Stimulated activated CD8-positive, alpha-beta memory T cell treated with anti-CD3 and anti-CD28 coated beads, Interleukin-4, amount 100 ng/mL, for 4 hours (primary cell): ENCODE data around the gene ANKS6.

Source experiments
- DNase-seq, 2 donors: peaks; one replicate each; pipeline ENCODE4 v3.0.0-alpha.2; 2020; ENCODE audit warnings: low read depth in 2 of 2, low spot score in 1 of 2

The ANKS6 gene

DNA sequence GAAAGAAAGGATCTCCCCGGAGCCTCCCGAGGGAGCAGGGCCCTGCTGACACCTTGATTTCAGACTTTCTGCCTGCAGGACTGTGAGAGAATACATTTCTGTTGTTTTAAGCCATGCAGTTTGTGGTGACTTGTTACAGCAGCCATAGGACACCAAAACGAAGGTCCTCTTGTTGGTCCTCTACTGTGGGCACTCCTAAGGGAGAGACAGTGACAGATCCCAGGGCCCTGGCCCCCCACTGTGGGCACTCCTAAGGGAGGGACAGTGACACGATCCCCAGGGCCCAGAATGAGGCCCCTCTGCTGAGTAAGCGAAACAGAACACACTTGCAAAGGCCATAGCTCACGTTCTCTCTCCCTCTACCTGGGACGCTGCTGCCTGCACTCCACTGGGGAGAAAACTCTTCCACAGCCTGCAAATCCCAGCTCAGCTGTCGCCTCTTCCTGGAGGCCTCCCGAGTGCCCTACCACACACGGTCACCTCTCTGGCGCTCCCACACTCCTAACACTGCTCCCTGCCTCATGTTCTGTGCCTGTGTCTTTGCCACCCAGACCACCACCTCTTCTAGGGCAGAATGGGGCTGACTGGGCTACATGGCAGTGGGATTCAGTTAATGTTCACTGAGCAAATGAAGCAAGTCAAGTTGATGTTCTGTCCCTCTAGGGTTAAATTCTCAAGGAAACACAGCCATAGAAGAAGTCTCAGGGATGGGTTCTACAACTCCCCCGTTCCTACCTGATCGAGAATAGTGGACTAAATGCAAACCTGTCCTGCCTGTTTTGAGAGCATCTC is 23.8 kb downstream of the ANKS6 start:
- no peak for DNase-seq

DNA sequence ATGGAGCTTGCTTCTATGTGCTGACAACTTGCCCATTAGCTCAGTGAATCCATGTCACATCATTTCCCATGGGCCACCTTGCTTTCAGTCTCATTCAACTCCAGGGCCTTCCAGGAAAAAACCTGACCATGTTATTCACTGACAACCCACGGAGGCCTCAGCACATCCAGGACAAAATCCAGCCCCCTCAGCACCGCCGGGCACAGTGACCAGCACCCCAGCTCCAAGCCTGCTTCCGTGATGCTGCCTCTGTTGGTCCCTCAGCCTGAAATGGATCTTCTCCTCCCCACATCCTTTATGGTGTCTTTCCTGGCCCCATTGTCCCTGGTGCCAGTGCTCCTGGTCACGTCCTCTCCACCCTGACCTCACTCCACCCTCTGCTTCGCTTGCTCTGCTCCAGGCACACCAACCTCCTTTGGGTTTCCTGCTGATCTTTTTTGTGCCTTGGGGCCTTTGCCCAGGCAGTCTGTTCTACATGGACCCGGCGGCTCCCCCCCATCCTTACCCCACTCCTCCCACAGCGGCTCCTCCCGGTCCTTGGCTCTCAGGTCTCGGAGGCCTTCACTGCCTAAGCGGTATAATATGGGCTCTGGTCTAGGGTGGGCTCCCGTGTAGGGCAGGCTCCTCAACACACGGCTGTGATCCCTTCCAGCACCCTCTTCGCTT is 25.0 kb downstream of the ANKS6 start:
- DNase-seq: no peak

DNA sequence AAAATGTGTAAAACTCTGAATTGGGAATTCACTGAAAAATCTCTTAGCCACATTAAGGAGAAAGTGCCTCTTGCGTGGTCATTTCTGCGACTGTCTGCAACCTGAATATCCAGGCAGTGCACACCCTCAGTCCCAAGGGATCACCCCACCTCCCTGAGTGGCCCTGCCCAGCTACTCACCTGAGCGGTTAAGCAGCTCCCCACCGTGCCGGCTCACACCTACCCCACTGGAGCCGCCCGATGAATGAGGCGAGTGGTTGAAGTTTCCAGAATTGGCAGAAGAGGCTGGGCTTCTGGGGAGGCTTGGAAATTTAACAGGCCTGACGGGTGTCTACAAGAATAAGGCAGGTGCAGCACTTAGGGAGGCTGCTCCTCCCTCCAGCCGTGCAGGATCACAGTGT is 25.6 kb downstream of the ANKS6 start:
- DNase-seq: no peak

DNA sequence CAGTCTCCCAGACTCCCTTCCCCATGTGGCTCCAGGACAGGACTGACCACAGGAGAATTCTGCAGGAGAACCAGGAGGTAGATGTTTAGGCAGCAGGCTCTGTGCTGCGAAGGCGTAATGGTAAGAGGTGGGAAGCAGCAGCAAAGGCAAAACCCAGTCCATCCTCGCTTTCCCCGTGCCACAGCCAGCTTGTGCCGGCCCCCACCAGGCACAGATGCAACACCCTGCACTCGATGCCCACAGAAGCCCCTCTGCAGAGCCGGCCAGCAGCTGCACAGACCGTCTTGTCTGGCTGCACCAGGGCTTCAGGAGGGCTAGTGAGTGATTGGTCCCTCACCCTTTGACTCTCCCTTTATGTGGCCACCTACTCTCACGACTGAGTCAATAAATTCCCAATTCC is 28.0 kb downstream of the ANKS6 start:
- no peak for DNase-seq

DNA sequence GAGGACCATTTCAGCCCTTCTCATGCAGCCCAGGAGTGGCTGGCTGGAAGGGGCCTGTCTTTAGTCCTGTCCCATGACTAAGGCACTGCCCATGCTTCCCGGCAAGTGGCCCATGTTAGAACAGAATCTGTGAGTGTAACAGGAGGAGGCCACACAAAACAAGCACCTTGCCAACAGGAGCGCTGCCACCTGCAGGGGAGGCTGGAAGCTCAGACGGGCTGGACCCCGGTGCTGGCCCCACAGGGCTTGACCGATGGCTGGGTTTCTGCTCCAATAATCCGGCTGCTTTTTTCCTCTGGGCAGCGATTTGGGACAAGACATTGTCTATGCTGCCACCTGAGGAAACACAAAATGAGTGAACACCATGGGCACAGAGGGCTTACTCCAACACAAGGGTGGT is 28.4 kb downstream of the ANKS6 start:
- DNase-seq: no peak

DNA sequence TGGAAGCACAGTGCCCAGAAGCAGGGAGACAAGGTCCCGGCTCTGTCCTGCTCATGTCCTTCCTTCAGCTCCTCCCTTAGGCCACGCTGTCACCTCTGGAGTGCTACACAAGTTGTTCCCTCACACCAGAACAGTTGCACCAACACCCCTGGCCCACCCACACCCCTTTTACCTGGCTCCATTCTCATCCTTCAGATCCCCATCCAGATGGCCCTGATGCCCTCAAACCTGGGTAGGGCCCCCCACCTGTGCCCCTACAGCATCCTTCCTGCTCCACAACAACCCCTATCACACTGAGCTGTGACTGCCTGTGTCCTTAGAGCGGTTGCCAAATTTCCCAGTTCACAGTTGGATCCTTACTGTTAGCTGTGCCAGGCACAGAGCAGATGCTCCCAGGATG is 29.2 kb downstream of the ANKS6 start:
- no peak for DNase-seq

DNA sequence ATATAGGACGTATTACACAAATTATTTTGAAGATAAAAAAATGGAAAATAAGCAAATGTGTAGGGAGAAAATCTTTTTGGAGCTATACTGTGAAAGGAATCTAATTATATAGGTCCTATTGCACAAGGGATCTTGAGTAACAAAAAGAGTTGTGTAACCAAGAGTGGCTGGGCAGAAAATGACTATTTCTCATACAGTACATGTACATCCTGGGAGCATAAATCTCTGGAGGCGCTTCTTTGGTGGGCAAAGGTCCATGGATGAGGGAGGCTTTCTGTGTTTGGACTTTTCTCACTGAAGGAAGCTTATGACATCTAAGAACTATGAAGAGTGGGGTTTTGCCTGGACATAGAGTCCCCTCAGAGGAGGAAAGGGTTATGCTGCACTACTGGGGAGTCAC is 29.8 kb downstream of the ANKS6 start:
- DNase-seq: no peak

DNA sequence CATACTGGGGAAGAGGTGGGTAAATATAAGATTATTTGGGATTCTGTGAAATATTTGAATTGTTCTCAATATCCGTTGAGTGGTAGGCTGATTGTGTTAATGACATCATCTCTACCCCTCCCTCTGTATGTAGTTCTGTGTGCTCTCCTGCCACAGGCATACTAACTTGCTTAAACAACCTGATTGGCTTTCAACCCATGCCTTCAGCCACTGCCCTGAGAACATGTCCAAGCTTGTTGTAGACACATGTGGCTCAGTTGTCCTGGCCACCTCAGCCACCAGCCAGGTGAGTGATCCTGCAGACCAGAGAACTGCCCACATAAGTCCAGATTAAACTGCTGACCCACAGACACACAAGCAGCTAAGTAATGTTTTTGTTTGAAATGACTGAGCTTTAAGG is 31.1 kb downstream of the ANKS6 start:
- DNase-seq: no peak

DNA sequence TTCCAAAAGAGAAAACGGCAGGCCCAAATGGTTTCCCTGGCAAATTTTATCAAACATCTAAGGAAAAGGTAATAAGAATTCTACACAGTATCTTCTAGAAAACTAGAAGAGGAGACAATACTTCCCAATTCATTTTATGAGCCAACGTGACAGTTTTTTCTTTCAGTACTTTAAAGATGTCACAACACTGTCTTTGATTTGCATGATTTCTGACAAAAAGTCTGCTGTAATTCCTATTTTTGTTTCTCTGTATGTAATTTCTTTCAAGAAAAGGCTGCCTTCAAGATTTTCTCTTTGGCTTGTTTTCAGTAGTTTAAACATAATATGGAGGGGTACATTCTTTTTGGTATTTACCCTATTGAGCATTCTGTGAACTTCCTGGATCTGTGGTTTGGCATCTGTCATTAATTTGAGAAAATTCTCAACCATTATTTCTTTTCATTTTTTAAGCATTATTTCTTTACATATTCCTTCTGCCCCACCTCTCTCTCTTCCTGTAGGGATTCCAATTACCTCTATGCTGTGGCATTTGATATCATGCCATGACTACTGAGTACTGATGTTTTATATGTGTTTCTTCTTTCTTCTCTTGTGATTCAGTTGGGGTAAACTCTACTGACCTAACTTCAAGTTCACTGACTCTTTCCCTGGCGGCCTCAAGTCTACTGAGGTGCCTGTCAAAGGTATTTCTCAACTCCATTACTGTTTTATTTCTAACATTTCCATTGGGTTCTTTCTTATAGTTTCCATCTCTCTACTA is 32.2 kb downstream of the ANKS6 start:
- DNase-seq: no peak

DNA sequence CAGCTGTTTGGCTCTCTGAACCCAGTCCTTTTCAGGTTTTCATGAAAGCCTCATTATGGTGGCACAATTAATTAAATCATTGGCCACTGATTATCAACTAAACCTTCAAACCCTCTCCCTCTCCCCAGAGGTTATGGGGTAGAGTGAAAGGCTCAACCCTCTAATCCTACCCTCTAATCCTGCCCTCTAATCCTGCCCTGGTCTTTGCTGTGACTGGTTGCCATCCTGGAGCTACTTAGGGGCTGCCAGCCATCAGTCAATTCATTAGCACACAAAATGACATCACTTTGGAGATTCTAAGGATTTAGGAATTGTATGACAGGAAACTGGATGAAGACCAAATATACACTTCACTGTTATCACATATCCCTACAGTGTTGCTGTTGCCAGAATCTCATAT is 36.1 kb downstream of the ANKS6 start:
- no peak for DNase-seq

DNA sequence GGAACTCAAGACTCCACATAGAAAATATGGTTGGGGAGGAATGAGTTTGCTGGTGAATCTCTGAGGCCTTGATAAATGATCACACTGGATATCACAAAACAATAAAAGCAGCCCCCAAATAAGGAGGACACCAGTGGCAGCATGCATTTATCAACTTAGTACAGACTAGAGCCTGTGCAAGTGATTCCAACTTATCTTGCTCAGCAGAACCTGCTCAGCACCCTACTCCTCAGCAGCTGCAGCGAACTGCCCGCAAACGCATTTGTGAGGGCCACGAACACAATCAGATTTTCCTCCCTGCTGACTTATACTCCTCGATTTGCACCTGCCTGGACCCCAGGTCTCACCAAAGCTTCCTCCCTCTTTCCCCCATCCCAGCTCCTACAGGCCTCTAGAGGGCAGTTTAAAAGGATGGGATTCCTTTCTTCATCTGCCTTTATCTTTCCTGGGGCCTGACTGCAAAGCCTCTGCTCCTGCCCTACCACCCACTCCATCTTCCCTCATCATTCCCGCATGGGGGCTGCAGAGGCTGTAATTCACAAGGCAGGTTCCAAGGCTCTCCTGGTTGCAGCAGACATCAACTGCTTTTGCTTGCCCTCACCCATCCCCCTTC is 41.2 kb downstream of the ANKS6 start:
- DNase-seq: no peak

DNA sequence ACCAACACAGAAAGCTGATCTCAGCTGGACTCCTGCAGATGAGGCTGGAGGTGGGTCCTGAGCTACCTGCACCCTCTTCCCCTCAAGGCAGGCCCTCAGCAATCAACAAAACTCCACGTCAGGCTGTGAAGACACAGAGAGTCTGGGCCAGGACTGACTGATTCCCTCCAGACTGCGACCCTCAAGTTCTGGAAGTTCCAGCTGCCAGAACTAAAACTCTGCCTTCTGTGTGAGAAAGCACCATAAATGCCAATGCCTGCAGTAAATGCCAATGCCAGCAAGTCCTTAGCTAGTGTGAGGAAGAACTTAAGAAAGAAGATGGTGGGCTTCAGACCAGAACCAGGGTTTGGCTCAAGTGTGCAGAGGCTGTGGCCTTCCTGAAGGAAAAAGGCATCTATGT is 45.1 kb downstream of the ANKS6 start:
- DNase-seq: no peak

DNA sequence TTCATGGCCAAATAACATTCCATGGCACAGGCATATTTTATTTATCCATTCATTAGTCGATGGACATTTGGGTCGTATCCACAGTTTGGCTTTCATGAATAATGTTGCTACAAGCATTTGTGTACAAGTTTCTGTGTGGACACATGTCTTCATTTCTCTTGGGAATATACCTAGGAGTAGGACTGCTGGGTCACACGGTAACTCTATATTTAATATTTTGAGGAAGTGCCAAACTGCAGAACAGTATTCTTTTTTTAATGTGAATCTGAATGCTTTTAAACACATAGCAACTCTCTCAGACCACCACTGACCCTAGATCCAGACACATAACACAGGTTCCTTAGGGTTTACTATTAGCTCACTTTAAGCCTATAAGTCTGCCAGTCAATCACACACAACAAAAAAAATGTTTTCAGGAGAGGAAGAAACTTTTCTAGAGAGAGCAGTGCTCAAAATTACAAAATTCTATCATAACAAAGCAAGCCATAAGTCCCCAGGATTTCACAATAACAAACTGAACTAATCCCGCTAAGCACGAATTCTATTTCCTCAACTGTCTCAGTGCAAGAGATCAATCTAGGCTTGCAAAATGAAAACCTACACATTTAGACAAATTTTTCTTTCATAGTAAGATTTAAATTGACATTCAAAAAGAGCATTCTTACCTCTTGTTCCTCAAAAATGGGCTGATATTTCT is 45.8 kb downstream of the ANKS6 start:
- DNase-seq: no peak

DNA sequence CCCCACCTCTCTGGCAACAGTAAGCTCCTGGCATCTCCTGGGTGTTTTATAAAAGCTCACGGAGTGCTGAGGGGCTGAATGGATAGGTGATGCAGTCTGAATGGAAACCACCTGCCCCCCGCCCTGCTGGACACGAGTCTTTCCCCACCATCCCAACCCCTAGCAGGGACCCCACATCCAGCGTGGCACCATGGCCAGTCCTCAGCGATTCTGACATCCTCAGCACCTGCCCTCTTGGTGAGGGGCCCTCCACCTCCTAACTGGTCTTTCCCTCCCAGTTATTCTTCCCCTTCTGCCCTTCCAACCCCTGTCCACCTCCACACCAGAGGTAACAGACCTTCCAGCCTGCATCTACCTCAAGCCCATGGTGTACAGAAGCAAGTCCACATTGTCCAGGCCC is 48.9 kb downstream of the ANKS6 start:
- no peak for DNase-seq

DNA sequence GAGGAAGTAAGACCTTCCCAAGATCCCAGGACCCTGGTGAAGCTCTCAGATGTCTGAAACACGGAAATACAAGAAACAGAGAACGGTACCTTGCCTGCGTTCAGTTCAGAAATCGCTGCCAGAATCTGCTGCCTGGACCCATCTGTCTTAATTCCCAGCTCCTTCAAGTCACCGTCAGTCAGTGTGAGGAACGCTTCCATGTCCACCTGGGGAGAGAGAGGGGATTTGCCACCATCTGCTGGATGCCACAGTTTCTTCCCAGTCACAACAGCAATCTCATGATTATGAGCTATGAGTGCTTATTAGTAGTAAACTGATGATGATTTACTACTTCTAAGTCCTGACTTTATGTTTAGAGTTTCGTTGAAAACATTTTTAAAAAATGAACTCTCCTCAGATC is 50.9 kb downstream of the ANKS6 start:
- DNase-seq: no peak

DNA sequence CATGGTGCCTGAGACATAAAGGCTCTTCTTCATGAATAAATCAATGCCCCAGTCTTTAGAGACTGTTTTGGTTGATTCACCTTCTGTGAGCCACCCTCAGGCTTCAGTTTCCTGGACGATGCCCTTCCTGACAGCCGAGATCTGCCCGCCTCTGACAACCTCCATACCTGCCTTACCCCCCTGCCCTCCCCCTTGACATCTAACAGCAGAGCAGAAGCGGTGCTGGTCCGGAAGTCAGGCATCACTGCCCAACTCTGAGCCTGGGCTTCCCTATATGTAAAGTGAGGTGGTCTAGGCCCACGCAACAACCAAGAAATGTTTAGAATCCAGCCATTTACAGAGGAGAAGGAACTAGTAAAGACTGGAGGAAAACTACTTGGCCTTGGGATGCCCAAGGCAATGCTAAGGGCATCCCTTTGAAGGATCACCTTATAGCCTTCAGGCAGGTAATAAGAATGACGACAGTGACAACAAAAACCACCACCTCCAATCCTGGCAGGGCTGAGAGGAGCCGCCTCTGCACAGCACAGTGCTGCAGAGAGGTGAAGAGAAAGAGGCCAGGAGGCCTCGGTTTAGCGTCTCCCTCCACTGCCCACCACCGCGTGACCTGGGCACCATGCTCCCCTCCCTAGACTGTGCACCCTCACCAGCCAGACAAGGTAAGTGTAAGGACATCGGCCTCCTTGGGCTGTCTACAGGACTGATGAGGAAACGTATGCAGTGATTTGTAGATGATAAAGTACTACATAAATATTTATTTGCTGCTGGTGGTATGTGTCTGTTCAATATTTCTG is 52.3 kb downstream of the ANKS6 start:
- no peak for DNase-seq

DNA sequence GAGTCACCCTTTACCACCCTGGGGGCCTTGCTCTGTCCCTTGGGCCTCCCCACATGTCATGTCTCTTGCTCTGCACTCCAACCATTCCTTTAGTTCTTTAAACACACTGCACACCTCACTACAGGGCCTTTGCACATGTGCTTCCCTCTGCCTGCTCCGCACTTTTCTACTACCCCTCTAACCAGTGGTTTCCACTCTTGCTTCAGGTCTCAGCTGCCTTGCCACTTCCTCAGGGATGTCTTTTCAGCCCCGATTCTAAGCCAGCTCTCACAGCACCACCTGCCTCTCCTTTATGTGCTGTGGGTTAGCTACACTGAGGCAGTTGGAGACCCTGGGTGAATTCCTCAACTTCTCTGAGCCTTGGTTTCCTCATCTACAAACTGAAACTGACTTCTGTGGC is 53.0 kb downstream of the ANKS6 start:
- DNase-seq: no peak

DNA sequence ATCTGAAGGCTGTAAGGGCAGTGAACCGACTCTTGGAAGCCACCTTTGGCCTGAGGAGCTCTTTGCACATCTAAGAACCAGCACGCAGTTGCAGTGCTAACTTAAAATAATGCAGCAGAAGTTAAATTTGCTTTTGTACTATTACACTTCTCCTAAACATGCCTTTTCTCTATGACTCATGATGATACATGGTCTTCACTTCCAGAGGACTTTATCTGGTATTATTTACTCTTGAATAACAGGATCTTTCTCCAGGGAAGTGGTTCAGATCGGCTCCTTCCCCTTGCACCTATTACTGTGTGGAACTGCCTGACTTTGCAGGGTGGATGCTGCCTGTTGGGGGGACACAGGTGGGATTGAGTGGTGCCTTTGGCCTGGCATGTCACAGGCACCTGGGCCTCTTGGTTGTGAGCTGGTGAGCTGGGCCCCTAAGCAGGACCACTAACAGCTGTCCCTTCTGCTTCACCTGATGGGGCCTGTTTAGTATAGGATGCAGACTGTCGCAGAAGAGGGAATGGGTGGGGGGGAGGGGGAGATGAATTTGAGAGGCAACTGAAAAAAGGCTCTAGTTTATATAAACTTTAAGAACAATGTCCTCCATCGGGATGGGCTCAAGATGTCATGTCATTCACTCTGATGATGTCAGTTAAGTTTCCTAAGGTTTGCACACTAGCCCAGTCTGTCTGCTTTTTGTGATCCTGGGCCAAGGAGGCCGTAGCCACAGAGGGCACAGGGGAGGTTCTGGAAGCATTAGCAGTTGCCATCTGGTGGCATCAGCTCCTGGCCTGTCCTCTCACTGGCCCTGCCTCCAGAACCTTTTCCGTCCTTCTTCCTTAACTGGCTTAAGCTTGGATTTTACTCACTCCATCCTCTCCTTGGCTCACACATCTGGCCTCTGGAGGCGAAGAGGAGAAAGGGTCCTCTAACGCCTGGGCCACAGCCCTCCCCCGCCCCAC is 53.8 kb downstream of the ANKS6 start:
- DNase-seq: no peak

DNA sequence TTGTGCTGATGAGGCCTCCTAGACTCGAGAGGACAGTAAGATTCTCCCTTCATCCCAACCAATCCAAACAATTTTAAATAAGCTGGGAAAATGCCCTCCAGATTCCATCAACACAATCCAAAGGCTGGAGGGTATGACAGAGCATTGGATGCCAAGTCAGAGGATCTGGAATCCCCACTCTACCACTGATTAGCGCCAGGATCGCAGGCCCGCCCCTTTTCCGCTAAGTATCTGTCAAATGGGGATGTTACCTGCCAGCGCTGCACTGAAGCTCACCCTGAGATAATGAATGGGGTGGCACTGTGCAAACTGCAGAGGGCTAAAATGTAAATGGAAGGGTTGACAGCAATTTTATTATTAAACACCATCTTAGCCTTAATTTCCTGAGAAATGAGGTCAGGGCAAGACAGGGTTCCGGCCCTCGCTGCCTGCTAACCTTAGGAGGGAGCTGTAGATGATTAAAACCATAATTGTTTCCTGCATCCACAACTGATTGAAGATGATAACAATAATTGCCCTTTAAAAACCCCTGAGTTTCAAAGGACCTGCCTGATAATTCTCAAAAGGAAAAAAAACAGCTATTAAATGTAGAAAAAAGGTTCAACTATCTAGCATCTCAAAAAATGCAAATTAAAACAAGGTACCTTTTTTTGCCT is 56.0 kb downstream of the ANKS6 start:
- DNase-seq: no peak
